ENCODE data around the gene TBL3.

DNA sequence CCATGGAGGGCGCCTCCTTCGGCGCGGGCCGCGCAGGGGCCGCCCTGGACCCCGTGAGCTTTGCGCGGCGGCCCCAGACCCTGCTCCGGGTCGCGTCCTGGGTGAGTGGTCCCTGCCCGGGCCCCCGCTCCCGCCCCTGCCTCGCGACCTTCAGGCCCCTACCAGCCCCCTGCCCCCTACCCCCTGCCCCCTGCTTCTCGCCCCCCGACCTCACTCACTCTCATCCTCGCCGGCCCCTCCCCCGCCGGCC, 18.2 kb downstream of the TBL3 start:
- TF ChIP-seq POLR2AphosphoS5 (IDR thresholded peaks at IDR 0.05; ENCODE audit: low read depth, low read length) (no peak), POLR2A (IDR thresholded peaks at IDR 0.05; ENCODE audit: low read depth, low read length) (no peak)
